Small intestine (tissue), 4 donors: ENCODE measurements around the gene CLPTM1. TPM values are rescaled to one million over a fixed set of nuclear protein-coding genes. Genes with fewer than 3 reads are reported as not detected.

Experiments
- polyA plus RNA-seq, 4 donors: library from polyadenylated mRNA; stranded (reverse) in 3 of 4; unstranded in 1 of 4; fragments of 200-250 nt in 3 of 4; fragments of 120-200 nt in 1 of 4; gene quantifications; one replicate each; pipeline versions ENCODE4 v1.2.1 to v1.2.3, GENCODE V29; 2013
- donor health status: healthy with polysubstance abuse.
- donor health status: Bipolar disorder and iron deficiency.
- donor health status: healthy.

Gene CLPTM1
- polyA plus RNA-seq, 4 donors: 63.0 to 101 (median 80.9) TPM

Other genes starting within 250 kb of the CLPTM1 start
- 100 to 1,000 TPM in 2 of 4 donors, 10 to 100 TPM in 2; 48.6 to 136 (median 77.3) TPM for gene BCL3, start 206.7 kb upstream of the CLPTM1 start, polyA plus RNA-seq
- gene CBLC, start 177.5 kb upstream of the CLPTM1 start, polyA plus RNA-seq: 100 to 1,000 TPM in 2 of 4 donors, 10 to 100 TPM in 2; 54.0 to 162 (median 92.3) TPM
- gene BCAM, start 146.3 kb upstream of the CLPTM1 start, polyA plus RNA-seq: 100 to 1,000 TPM in 1 of 4 donors, 10 to 100 TPM in 1, 1 to 10 TPM in 2; 2.9 to 136 (median 18.5) TPM
- gene NECTIN2, start 109.1 kb upstream of the CLPTM1 start, polyA plus RNA-seq: 100 to 1,000 TPM in 2 of 4 donors, 10 to 100 TPM in 2; 72.5 to 153 (median 100) TPM
- gene TOMM40, start 64.1 kb upstream of the CLPTM1 start, polyA plus RNA-seq: 10 to 100 TPM; 24.6 to 82.7 (median 29.0) TPM
- 100 to 1,000 TPM in 3 of 4 donors, 10 to 100 TPM in 1; 14.1 to 201 (median 122) TPM for gene APOE, start 49.6 kb upstream of the CLPTM1 start, polyA plus RNA-seq
- gene APOC1, start 40.8 kb upstream of the CLPTM1 start, polyA plus RNA-seq: 10 to 100 TPM in 2 of 4 donors, 1 to 10 TPM in 2; 3.1 to 65.1 (median 13.4) TPM
- not detected for gene APOC4, start 13.1 kb upstream of the CLPTM1 start, polyA plus RNA-seq
- gene APOC2, start 9.3 kb upstream of the CLPTM1 start, polyA plus RNA-seq: 100 to 1,000 TPM in 1 of 4 donors, 10 to 100 TPM in 3; 23.4 to 214 (median 70.1) TPM
- 10 to 100 TPM; 10.5 to 41.3 (median 17.6) TPM for gene RELB, start 46.1 kb downstream of the CLPTM1 start, polyA plus RNA-seq
- 100 to 1,000 TPM in 1 of 4 donors, 10 to 100 TPM in 3; 55.3 to 117 (median 80.4) TPM for gene CLASRP, start 83.7 kb downstream of the CLPTM1 start, polyA plus RNA-seq
- 10 to 100 TPM in 1 of 4 donors, 1 to 10 TPM in 3; 4.7 to 10.3 (median 7.6) TPM for gene ZNF296, start 121.1 kb downstream of the CLPTM1 start, polyA plus RNA-seq
- gene GEMIN7, start 123.9 kb downstream of the CLPTM1 start, polyA plus RNA-seq: 10 to 100 TPM; 25.3 to 49.7 (median 35.4) TPM
- 10 to 100 TPM; 19.5 to 47.0 (median 31.6) TPM for gene PPP1R37, start 137.8 kb downstream of the CLPTM1 start, polyA plus RNA-seq
- gene NKPD1, start 205.6 kb downstream of the CLPTM1 start, polyA plus RNA-seq: under 1 TPM in 2 of 4 donors, not detected in 2; 0.09 to 0.13 TPM
- gene TRAPPC6A, start 222.9 kb downstream of the CLPTM1 start, polyA plus RNA-seq: 10 to 100 TPM; 38.4 to 67.6 (median 41.7) TPM
- gene BLOC1S3, start 223.4 kb downstream of the CLPTM1 start, polyA plus RNA-seq: 10 to 100 TPM in 1 of 4 donors, 1 to 10 TPM in 3; 3.6 to 12.8 (median 6.4) TPM